ENCODE results near the gene MAN1B1.
"Not testable (repeated sequence)": the region's sequence is repeated elsewhere in the genome, so short reads cannot be mapped to it uniquely, and the experiment has no call there.

MAN1B1 gene

GRCh38 chr9:137112564-137113384, 26.0 kb downstream of the MAN1B1 start:
- DNase-seq, result no peak

GRCh38 chr9:137113385-137114159, 26.8 kb downstream of the MAN1B1 start:
- no peak for DNase-seq

DNA sequence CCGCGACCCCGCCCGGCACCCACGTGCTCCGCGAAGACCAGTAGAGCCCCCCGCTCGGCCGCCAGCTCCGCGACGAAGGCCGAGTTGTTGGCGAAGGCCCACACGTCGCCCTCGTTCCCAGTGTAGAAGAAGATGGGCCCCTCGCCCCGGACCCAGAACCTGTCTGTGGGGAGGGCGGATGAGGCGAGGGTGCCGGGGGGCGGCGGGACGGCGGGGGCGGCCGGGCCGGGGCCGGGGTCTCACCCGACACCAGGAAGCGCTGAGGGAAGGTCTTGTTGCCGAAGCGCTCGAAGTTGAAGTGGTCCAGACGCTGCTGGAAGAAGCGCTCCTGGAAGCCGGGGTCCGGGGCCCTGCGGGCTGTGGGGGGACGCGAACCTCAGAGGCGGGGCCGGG, 27.4 kb downstream of the MAN1B1 start:
- DNase-seq, result no peak

DNA sequence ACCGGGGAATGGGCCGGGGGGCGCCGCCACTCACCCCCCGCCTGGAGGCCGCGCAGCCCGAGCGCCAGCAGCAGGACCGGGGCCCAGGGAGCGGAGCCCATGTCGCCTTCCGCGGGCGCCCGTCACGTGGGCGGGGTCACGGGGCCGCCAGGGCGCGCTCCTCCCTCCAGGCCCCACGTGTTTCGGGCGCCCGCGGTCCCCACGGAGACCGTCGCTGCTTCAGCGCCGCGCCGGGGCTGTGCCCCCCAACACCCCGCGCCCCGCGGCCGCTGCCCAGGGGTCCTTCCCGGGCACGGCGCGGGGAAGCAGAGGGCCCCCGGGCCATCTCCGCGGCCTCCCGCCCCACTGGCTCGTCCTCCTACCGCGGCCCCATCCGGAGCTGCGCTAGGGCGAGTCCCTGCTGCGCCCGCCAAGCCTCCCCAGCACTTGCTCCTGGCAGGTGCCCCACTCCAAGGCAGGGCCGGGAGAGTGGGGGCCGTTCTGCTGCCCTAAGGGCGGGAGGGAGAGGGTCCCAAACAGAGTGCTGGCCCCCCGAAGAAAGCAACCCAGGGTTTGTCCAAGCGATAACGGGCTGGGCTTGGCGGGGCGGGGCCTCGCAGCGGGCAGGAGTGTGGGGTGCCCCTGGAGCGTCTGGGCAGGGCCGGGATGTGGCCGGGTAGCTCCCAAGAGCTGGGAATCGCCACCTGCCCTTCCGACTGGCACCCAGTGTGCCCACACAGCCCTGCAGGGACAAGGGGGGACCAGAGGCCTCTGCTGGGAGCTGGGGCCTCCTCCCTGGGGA, 28.0 kb downstream of the MAN1B1 start, which contains the start of gene DPP7:
TSS of gene DPP7 (minus strand) at position 121 of the 781 bp plus-strand sequence. CDS start at position 101, 20 bp downstream.
- DNase-seq, result peak; percentile 31 to 46

DNA sequence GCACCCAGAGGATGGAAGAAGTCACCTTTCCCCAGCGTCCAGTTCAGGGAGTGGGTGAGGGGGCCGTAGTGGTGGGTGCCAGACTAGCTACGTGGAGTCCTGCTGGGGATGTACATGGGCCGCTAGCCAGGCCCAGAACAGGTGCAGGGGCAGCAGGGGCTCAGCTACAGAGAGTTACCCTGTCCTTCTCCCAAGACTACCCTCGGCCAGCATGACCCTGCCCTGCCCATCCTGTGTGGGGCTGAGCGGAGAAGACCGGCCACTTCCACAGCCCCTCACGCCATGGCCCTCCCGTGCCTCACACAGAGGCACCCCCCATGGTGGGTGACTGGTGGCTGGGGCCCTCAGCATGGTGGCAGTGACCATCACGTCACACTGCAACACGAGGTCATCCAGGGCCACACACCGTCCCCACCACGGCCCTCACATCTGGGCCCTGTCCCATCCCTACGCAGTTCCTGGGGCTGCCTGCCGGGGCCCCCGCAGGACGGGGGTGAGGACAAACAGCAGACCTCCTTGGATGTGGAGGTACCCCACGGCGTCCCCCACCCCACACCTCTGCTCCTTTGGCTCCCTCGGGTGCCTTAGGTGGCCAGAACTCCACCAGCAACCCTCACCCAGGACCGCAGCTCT, 28.7 kb downstream of the MAN1B1 start:
- DNase-seq, result no peak

- no peak for DNase-seq
Measured at GRCh38 chr9:137116027-137116507, 29.3 kb downstream of the MAN1B1 start.

DNA sequence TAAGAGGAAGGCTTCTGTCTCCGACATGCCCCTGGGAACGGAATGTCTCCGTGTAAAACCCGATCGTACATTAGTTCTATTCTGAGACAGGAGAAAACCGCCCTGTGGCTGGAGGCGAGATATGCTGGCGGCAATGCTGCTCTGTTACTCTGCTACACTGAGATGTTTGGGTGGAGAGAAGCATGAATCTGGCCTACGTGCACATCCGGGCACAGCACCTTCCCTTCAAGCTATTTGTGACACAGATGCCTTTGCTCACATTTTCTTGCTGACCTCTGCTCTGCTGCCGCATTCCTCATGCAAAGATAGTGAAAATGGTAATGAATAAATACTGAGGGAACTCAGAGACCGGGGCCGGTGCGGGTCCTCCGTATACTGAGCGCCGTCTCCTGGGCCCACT, 29.9 kb downstream of the MAN1B1 start:
- no peak for DNase-seq

DNA sequence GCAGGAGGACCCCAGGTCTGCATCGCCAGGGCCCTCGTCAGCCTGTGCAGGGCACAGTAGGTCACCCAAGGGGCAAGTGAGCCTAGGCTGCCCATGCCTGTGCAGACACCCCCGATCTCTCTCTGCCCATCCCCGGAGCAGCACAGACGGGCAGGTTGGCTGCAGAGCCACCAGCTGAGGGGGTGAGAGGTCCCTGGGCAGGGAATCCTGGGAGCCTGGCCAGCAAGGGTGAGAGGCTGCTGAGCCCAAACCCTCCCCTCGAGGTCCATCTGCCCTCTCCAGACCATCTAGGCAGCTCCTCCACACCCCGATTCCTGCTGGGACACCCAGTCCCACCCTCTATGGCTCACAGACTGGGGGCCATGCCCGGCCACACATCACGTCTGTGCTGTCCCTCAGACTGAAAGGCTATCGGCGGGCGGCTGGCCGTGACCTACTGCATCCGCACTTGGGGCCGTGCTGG, 30.5 kb downstream of the MAN1B1 start:
- no peak for DNase-seq

- not testable (repeated sequence) for DNase-seq
Measured at GRCh38 chr9:137118092-137118603, 31.4 kb downstream of the MAN1B1 start.

DNA sequence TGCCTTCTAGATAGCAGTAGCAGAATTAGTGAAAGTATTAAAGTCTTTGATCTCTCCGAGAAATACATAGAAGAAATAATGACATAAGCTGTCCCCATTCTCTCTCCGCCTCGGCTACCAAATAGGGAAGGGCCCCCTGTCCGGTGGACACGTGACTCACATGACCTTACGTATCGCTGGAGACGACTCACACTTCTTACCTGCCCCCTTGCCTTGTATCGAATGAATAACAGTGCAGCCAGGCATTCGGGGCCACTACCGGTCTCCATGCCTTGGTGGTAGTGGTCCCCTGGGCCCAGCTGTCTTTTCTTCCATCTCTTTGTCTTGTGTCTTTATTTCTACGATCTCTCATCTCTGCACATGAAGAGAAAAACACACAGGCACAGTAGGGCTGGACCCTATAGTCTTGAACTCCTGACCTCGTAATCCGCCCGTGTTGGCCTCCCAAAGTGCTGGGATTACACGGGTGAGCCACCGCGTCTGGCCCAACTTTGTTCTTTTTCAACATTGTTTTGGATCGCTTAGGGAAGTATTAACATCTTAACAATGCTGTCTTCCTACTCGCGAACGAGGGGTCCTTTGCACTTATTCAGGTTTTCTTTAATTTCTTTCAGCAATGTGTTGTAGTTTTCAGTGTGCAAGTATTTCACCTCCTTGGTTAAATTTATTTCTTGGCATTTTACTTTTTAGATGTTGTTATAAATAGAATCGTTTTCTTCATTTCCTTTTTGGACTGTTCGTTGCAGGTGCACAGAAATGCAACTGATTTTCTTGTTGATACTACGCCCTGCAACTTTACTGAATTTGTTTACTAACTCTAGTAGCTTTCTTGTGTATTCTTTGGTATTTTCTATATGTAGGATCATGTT, 35.4 kb downstream of the MAN1B1 start:
- DNase-seq, result not testable (repeated sequence)

- DNase-seq, result not testable (repeated sequence)
Measured at GRCh38 chr9:137122796-137123467, 36.1 kb downstream of the MAN1B1 start.

DNA sequence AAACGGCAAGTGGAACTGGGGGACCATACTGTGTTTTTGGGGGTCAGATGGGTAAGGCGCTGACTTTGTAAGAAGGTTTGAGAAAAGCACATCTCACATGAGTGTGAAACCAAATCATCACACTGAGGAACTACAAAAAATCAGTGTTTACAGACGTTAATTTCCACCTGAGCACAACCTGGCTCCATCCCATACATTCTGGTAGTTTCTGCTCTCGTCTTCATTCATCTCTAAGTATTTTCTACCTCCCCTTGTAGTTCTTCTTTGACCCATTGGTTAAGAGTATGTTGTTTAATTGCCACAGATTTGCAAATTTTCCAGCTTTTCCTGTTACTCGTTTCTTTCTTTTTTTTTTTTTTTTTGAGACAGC, 36.7 kb downstream of the MAN1B1 start:
- no peak for DNase-seq

- not testable (repeated sequence) for DNase-seq
Measured at GRCh38 chr9:137123952-137124462, 37.2 kb downstream of the MAN1B1 start.

DNA sequence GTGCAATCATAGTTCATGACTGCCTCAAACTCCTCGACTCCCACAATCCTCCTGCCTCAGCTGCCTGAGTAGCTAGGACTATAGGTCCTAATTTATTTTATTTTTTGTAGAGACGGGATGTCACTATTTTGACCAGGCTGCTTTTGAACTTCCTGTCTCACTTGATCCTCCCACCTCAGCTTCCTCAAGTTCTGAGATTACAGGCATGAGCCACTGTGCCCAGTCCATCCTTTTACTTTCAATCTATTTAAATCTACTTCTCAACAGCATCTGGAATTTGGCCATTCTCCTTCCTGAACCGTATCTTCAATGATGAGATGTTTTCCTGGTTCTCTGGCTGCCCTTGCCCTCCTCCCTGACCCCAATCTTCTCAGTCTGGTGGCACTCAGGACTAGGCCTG, 40.0 kb downstream of the MAN1B1 start:
- peak in 1 of 2 experiments; percentile 11 for DNase-seq

- peak; percentile 72 to 75 for DNase-seq
Measured at GRCh38 chr9:137127301-137128157, 40.7 kb downstream of the MAN1B1 start.

GRCh38 chr9:137128158-137128861, 41.5 kb downstream of the MAN1B1 start:
- DNase-seq, result no peak

DNA sequence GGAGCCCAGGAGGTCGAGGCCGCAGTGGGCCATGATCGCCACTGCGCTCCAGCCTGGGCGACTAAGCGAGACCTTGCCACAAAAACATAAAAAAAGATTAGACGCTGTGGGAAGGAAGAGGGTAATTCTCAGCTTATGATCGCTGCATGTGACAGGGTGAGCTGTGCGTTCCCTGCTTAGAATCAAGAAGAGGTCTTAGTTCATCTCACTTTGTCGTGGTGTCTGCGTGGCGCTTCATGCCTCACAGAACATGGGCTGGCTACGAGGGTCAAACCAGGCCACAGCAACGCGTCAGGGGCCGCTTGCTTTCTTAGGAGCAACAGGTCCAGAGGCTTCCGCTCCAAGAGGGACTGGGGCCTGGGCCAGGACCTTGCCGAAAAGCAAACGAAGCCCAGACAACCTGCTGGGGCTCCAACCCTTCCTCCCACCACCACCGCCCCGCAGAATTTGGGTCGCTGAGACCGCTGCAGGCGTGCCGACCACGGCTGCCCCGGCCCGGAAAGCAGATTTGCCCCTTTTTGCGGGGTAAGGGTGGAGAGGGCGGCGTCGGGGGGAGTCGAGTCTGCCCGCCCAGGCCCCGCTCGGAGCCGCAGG, 42.2 kb downstream of the MAN1B1 start:
- DNase-seq, result peak in 1 of 2 experiments; percentile 2

All from Kasumi-1 (cell line).